Bronchial epithelial cell (primary cell): Measurements from ENCODE around the gene IL36RN. TPM values are rescaled to one million over a fixed set of nuclear protein-coding genes. Genes with fewer than 3 reads are reported as not detected.
A peak's percentile ranks its signal among the peaks of the same experiment; 100 is the strongest.

Source experiments
- DNase-seq: peaks from one replicate; pipeline ENCODE4 v3.0.0-alpha.2; 2010; ENCODE audit warnings: low read depth
- FAIRE-seq: peaks from 2 replicates; lab custom pipeline; 2011; peaks lifted over from hg19 to GRCh38; lab: Jason Lieb, UNC
- H3K27me3 ChIP-seq: 2 replicates; pipeline ENCODE4 v1.5.1; 2011; ENCODE audit warnings: low read length; ENCODE audit not compliant: control insufficient read depth, insufficient read depth
- H3K36me3 ChIP-seq: 2 replicates; pipeline ENCODE4 v1.5.1; 2011; ENCODE audit warnings: low read length; ENCODE audit not compliant: control insufficient read depth, insufficient read depth
- H3K4me3 ChIP-seq: 2 replicates; pipeline ENCODE4 v1.5.1; 2011; ENCODE audit warnings: mild to moderate bottlenecking, low read depth, low read length, control low read depth
- CTCF ChIP-seq: IDR thresholded peaks from 2 replicates; pipeline ENCODE4 v1.5.1; 2011; ENCODE audit warnings: mild to moderate bottlenecking, moderate library complexity, low read length, control low read depth, inconsistent platforms; ENCODE audit not compliant: insufficient read depth, severe bottlenecking
- total RNA-seq: library from RNA; depleted of rRNA; stranded (reverse); fragments of >200 nt; gene quantifications from 2 replicates; pipeline ENCODE4 v1.2.1, GENCODE V29; 2014

Gene IL36RN
- total RNA-seq, 1 donor from 2014 or later: 1.1 TPM

- no peak overlapping the region for H3K4me3 ChIP-seq
Measured at GRCh38 chr2:113036763-113037162, 22.2 kb upstream of the IL36RN start.

GRCh38 chr2:113038291-113038690, 20.7 kb upstream of the IL36RN start:
- DNase-seq (no peak), FAIRE-seq (no peak)

More at GRCh38 chr2:113036763-113037162, 22.2 kb upstream of the IL36RN start:
- no peak for TF ChIP-seq CTCF
- FAIRE-seq (no peak), DNase-seq (no peak)
- Histone ChIP-seq H3K36me3 (no peaks in the 10 kb centered on the region), H3K27me3 (peaks cover 1% of the 10 kb centered on the region)

GRCh38 chr2:113039158-113039557, 19.8 kb upstream of the IL36RN start:
- DNase-seq: no peak
- H3K36me3 ChIP-seq: no peaks in the 10 kb centered on the region
- no peaks in the 10 kb centered on the region for H3K27me3 ChIP-seq
- no peak for TF ChIP-seq CTCF
- H3K4me3 ChIP-seq: no peak overlapping the region
- FAIRE-seq: no peak

More at GRCh38 chr2:113038291-113038690, 20.7 kb upstream of the IL36RN start:
- no peaks in the 10 kb centered on the region for H3K27me3 ChIP-seq
- no peak overlapping the region for H3K4me3 ChIP-seq
- H3K36me3 ChIP-seq: no peaks in the 10 kb centered on the region
- no peak for TF ChIP-seq CTCF

GRCh38 chr2:113039719-113040118, 19.3 kb upstream of the IL36RN start:
- Histone ChIP-seq H3K4me3 (no peak overlapping the region), H3K27me3 (no peaks in the 10 kb centered on the region)
- FAIRE-seq: no peak

GRCh38 chr2:113041871-113042270, 17.1 kb upstream of the IL36RN start:
- DNase-seq: peak; percentile 59
- Histone ChIP-seq H3K27me3 (no peaks in the 10 kb centered on the region), H3K4me3 (no peak overlapping the region), H3K36me3 (no peaks in the 10 kb centered on the region)
- FAIRE-seq: peak; percentile 88
- peak; percentile 77 for TF ChIP-seq CTCF

More at GRCh38 chr2:113039719-113040118, 19.3 kb upstream of the IL36RN start:
- no peak for TF ChIP-seq CTCF
- H3K36me3 ChIP-seq: no peaks in the 10 kb centered on the region
- no peak for DNase-seq

- Histone ChIP-seq H3K27me3 (no peaks in the 10 kb centered on the region), H3K36me3 (no peaks in the 10 kb centered on the region), H3K4me3 (no peak overlapping the region)
- no peak for FAIRE-seq
- no peak for TF ChIP-seq CTCF
- DNase-seq: no peak
Measured at GRCh38 chr2:113046465-113046864, 12.5 kb upstream of the IL36RN start.
